GM19395 (cell line): ENCODE results near the gene SATB2.

Experiments
- ATAC-seq: cut with Tn5 transposase; IDR thresholded peaks from one replicate; pipeline ENCODE4 v1.9.1; 2021; ENCODE audit warnings: mild to moderate bottlenecking, moderate library complexity; ENCODE audit not compliant: unreplicated experiment

The SATB2 gene

DNA sequence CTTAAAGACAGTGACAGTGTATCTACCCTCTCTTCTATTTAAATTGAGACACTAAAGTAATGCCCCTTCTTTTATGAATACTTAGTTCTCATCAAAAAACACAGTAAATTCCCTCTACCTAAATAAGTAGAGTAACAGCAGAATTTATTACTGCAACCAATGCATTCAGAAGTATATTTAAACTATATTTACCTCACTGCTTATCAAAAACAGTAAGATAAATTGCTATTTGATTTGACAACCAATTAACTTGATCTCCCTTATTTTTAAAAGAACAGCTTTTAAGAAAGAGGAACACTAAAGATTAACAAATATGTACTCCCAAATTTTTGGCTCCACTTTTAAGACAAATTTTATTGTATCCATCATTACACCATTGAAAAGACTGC is 4.8 kb downstream of the SATB2 start:
- ATAC-seq: no peak

- no peak for ATAC-seq
These were observed 5.3 kb downstream of the SATB2 start for GRCh38 chr2:199452260-199452990.

DNA sequence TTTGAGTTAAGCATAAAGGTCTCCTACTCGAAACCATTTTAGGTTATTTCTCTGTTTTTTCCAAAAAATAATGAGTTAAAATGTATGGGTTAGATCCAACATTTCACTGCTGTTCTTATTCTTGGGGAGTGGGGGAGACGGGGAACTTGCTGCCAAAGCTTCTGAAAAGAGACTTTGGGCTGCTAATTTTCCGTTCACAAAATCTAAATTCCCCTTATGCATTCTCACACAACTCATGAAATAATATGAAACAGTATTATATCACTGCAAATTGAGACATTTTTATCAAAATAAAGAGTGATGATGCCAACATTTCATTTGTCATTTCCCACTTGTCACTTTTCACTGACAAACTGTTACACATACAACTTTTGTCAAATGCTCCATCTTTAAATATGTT is 7.8 kb downstream of the SATB2 start:
- no peak for ATAC-seq

- ATAC-seq: no peak
These were observed 8.3 kb downstream of the SATB2 start for GRCh38 chr2:199449455-199449854.

DNA sequence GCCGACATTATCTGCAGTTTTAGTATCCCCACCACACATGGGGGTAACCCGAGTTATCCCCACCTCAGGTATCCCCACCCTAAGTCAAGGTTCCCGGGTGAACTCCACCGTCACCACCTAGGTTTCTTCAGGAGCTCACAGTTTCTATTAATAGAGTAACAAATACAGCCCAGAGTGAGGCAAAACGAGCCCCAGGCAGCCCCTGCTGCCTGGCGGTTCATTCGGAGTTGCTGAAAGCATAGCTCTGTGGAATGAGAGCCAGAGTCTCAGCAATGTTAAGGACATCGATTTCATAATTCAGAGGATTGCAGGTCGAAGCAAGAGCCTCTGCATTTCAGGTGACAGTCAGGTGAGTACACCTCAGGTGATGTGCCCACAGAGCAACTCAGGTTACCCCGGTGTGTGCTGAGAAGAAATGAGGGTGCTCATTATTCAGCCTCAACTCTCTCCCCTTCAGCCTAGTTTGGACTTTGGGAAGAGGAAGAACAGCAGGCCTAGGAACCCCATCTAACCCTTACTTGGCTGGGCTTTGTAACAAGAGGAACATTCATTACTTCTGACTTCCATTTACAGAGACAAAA is 10.7 kb downstream of the SATB2 start:
- no peak for ATAC-seq

DNA sequence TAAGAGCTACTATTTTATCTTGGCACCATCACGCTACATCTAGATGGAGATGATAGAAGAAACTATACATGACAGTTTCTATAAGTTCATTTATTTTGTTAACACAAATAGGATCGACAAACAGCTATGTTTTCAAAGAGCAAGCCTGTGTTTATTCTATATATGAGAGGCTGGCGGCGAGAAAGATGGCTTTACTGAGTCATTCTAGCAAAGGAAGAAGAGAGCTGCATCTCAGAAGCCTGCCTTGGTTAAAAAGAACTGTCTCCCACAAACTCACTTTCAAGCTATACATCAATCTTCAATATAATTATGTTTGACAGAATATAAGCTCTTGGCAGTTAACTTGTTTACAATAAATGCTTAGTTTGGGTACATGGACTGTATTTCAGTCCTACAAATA is 13.0 kb downstream of the SATB2 start:
- ATAC-seq: no peak

DNA sequence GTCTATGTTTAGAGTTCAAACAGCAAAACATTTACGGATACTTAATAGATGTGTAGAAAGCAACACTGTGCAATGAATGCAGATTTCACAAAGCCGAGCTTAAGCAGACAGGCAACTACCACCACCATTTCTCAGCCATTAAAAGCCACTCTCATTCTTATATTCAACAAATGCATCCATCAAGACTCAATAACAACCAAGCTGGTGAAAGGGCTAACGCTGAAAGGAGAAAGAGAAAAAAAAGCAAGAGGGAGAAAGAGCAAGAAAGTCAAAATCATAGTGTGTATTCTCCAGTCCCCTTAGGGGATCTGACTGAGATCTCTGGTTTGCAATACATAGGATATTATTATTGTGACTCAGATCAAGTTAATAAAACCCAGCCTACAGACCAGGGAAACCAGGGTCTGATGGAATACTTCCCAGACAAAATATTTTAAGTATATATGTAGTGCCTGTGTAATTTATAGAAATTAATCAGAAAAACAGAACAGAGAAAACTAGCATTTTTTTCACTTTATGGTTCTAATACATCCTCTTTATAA is 14.1 kb downstream of the SATB2 start:
- ATAC-seq: no peak

GRCh38 chr2:199442173-199442572 is 15.6 kb downstream of the SATB2 start:
- no peak for ATAC-seq

DNA sequence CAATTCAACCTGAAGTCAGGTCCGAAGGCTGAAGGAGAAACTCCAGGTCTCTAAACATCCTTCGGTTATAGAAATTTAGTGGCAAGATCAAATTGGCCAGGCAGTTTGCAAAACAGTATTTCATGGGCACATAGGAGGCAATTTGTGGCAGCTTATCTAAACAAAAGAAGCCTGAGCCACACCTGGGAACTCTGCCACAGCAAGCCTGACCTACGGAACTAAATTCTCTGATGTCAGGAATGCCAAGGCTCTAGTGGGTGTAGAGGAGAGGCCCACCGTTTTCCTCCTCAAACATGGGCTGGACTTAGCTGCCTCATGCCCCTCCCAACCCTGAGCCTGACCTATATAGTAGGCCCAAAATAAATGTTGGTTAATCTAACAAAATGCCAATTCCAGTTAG is 16.0 kb downstream of the SATB2 start:
- ATAC-seq: no peak

DNA sequence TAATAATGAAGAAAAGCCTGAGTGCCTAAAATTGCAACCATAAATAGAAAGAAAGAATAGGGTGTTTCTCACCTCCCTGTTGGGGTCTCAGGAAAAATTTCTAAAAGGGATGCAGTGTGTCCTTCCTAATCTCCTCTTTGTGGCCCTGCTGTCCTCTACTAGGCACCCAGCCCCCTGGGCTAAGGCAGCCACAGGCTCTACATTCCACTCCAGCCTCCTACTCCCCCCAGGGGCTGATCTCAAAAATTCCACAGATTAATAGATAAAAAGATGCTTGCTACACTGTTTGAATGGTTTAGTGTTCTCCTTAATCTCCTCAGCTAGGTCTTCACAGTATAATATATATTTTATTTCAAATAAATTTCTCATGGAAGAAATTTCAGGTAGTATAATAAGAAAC is 17.6 kb downstream of the SATB2 start:
- no peak for ATAC-seq

GRCh38 chr2:199439542-199439941 is 18.2 kb downstream of the SATB2 start:
- no peak for ATAC-seq

DNA sequence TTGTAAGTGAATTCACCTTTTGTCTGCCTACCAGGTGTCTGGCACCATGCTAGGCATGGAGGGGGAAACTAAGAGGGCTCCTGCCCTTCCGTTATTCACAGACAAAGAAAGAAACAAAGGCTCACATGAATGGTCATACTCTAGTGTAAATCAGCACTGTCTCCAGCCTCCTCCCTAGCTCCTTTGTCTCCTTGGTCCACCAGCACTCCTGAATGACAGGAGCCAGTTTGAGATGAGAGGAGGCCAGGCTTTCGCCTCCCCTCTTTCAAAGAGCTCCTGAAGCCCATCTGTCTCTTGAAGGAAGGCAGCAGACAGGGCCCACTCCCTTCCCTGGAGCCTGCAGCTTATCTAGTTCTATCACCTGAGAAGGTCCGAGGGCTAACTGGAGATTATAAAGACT is 18.7 kb downstream of the SATB2 start:
- ATAC-seq: no peak

DNA sequence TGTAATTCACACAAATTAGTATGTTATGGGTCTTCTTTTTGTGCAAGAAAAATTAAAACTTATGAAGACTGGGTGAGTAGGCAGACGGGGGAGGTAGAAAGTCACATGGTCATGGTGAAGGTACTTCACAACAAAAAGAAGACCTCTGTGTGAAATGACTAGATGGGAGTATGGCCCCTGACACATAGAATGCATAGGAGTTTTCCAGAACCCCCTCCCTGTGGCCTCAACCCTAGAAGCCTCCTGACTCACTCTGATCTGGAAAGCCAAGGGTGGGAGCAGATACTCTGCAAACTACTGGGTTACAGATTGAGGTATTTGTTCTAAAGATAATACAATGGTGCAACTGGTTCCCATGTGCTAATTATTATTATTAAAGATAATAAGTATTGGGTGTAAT is 23.2 kb downstream of the SATB2 start:
- no peak for ATAC-seq

DNA sequence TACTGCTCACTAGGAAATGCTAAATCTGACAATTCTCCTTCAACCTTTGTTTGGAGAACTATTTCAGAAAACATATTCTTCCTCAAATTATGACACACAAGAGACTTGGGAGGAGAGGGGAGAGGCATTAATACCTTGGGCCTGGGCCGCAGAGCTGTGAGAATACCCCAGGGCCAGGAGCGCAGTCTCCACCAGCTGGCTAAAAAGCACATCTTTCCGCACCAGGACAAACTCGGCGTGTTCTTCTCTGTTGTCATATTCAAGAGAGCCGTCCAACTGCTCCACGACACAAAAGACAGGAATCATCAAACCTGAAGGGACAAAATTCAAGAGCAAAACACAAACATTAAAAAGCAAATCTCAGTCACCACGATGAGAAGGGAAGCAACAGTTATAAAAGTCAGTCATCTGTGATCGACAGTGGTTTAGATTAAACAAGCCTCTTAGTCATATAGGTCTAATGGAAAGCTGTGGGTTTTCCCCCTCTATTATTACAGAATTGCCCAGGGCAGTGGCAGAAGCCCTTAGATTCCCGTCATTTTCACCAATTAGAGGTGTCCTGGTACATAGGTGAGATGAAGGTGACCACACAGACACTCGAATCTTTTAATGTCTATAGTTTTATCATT is 24.4 kb downstream of the SATB2 start:
- ATAC-seq: no peak

GRCh38 chr2:199431746-199432213 is 26.0 kb downstream of the SATB2 start:
- no peak for ATAC-seq

DNA sequence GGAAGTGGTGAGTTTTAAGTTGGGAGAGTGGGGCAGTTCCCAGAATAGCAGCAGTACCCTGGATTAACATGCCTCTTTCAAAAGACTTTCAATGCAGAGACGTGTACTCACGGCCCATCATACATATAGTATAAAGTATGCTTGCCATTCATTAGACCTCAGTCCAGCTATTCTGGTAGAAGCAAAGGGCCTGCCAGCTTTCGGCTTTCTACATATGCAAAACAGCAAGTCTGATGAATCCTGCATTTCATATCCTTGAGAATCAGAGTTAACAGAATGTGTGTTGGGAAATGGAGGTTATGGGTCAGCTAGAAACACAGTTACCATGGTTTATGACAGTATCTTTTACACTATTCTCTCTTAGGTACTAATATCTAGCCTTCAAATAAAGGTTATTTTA is 27.5 kb downstream of the SATB2 start:
- ATAC-seq: no peak

- no peak for ATAC-seq
These were observed 29.4 kb downstream of the SATB2 start for GRCh38 chr2:199428291-199428690.

- no peak for ATAC-seq
These were observed 33.6 kb downstream of the SATB2 start for GRCh38 chr2:199424160-199424559.

DNA sequence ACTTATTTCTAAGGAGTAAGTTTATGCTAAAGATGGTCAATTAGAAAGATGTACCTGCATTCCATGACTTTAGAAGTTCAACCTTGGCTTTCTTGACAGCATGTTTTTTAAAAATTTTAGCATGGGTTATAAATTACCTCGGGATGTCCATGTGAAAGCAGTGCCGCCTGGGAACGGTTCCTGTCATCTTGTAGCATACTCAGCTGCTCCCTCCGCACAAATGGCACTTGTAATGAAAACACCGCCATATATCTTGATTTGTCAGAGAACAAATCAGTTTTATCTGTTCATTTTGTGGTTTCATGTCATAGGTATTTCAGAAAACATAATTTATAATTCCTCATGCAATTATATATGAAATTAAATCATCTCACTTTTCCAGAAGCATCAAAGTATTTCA is 38.3 kb downstream of the SATB2 start:
- no peak for ATAC-seq

DNA sequence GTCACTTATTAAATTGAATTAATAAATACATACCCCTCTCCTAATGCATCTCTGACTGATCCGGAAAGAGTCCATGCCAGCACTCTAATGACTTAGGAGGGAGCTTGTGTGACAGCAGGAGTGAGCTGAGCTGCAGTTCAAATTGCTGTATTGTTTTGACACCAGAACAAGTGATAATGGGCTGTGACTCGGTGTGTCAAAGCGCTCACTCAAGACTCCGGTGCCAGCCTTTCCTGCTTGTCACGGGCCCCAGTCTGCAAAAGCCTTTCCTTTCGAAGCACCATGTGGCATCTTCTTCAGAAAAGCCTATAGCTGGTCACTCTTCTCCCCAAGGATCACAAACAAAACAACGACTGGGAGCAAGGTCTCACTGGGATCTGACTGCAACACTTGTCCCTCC is 43.3 kb downstream of the SATB2 start:
- ATAC-seq: no peak

- no peak for ATAC-seq
These were observed 43.7 kb downstream of the SATB2 start for GRCh38 chr2:199414001-199414400.
